AG04449 (cell line): Measurements from ENCODE around the gene MMP15.

Experiments
- CTCF ChIA-PET: fragments of 350-600 bp; formaldehyde crosslinking; extraction: SDS; loops from one replicate; lab custom pipeline; 2021; ENCODE audit warnings: antibody characterized with exemption; lab: Yijun Ruan, JAX
- POLR2A ChIA-PET: fragments of 400-600, 350-600 bp; formaldehyde crosslinking; extraction: SDS; loops from one replicate; lab custom pipeline; 2020; ENCODE audit warnings: antibody characterized with exemption, inconsistent platforms; lab: Yijun Ruan, JAX
- DNase-seq: peaks from one replicate; pipeline ENCODE4 v3.0.0-alpha.2; 2010; ENCODE audit warnings: low read depth, low spot score
- H3K4me3 ChIP-seq: 2 replicates; pipeline ENCODE4 v1.5.1; 2011; ENCODE audit warnings: low read depth, mild to moderate bottlenecking, control low read depth, low read length
- CTCF ChIP-seq: IDR thresholded peaks from one replicate; pipeline ENCODE4 v1.5.1; 2011; ENCODE audit warnings: mild to moderate bottlenecking, moderate library complexity, low read length, control low read depth, inconsistent platforms; ENCODE audit not compliant: insufficient read depth; ENCODE audit errors: missing control alignments

Gene MMP15

GRCh38 chr16:58034128-58034685, 8.7 kb downstream of the MMP15 start:
- no peak for DNase-seq
- POLR2A ChIA-PET = no interaction called here
- CTCF ChIA-PET = interaction anchor here (3.5 kb wide), 1 partner anchor 11 kb away, joined by 22 read pairs; the partner anchor contains the start of gene MMP15
- no peak overlapping the region for H3K4me3 ChIP-seq
- no peak for TF ChIP-seq CTCF

- CTCF ChIA-PET = interaction anchor here (3.5 kb wide), 1 partner anchor 11 kb away, joined by 22 read pairs; the partner anchor contains the start of gene MMP15
- no peak overlapping the region for H3K4me3 ChIP-seq
- POLR2A ChIA-PET = no interaction called here
- no peak for DNase-seq
- no peak for TF ChIP-seq CTCF
Measured at GRCh38 chr16:58034774-58035173, 9.2 kb downstream of the MMP15 start.

- TF ChIP-seq CTCF = no peak
- POLR2A ChIA-PET = no interaction called here
- no peak for DNase-seq
- CTCF ChIA-PET = interaction anchor here (1.4 kb wide), 1 partner anchor 14 kb away, joined by 3 read pairs; no protein-coding TSS in a partner anchor
- H3K4me3 ChIP-seq = no peak overlapping the region
Measured at GRCh38 chr16:58035356-58036170, 10.0 kb downstream of the MMP15 start.

GRCh38 chr16:58036943-58037342, 11.4 kb downstream of the MMP15 start:
- no peak overlapping the region for H3K4me3 ChIP-seq
- no peak for DNase-seq
- ChIA-PET POLR2A (no interaction called here), CTCF (interaction anchor here (1.4 kb wide), 1 partner anchor 16 kb away, joined by 3 read pairs; no protein-coding TSS in a partner anchor)
- TF ChIP-seq CTCF = no peak

- CTCF ChIA-PET = interaction anchor here (1.4 kb wide), 1 partner anchor 16 kb away, joined by 3 read pairs; no protein-coding TSS in a partner anchor
- no peak overlapping the region for H3K4me3 ChIP-seq
- POLR2A ChIA-PET = no interaction called here
- no peak for DNase-seq
- no peak for TF ChIP-seq CTCF
Measured at GRCh38 chr16:58037365-58038057, 12.0 kb downstream of the MMP15 start.
